Measurements from ENCODE around the gene NPL. TPM values are rescaled to one million over a fixed set of nuclear protein-coding genes. Genes with fewer than 3 reads are reported as not detected.

NPL gene
- total RNA-seq, 1 donor from 2014 or later: 4.3 TPM

DNA sequence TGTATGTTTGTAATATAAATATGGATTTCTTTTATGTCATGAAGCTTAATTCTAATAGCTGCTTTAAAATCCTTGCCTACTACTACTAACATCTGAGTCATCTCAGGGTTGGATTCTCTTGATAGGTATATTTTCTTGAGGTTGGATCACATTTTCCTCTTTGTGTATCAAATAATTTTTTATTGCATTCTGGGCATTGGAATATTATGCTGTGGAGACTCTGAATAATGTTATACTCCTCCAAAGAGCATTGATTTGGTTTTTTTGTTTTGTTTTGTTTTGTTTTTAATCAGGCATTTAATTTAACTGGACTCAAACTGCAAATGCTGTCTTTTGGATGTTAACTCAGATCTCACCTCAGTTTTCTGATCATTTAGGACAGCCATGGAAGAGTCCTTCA lies 57.5 kb downstream of the NPL start:
- Mint-ChIP-seq H3K27ac (ENCODE audit: unreplicated experiment) (no peak overlapping the region), H3K27me3 (ENCODE audit: low read depth) (no peaks in the 10 kb centered on the region), H3K4me1 (ENCODE audit: low read depth) (peaks cover 17% of the 10 kb centered on the region), H3K36me3 (ENCODE audit: low read depth) (peaks cover 23% of the 10 kb centered on the region), H3K9me3 (ENCODE audit: low read depth) (no peaks in the 10 kb centered on the region), H3K4me3 (ENCODE audit: unreplicated experiment) (no peak overlapping the region)
- no peak for DNase-seq (ENCODE audit: low spot score)
- TF ChIP-seq, protein P1, sequence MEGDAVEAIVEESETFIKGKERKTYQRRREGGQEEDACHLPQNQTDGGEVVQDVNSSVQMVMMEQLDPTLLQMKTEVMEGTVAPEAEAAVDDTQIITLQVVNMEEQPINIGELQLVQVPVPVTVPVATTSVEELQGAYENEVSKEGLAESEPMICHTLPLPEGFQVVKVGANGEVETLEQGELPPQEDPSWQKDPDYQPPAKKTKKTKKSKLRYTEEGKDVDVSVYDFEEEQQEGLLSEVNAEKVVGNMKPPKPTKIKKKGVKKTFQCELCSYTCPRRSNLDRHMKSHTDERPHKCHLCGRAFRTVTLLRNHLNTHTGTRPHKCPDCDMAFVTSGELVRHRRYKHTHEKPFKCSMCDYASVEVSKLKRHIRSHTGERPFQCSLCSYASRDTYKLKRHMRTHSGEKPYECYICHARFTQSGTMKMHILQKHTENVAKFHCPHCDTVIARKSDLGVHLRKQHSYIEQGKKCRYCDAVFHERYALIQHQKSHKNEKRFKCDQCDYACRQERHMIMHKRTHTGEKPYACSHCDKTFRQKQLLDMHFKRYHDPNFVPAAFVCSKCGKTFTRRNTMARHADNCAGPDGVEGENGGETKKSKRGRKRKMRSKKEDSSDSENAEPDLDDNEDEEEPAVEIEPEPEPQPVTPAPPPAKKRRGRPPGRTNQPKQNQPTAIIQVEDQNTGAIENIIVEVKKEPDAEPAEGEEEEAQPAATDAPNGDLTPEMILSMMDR (IDR thresholded peaks at IDR 0.05): no peak

DNA sequence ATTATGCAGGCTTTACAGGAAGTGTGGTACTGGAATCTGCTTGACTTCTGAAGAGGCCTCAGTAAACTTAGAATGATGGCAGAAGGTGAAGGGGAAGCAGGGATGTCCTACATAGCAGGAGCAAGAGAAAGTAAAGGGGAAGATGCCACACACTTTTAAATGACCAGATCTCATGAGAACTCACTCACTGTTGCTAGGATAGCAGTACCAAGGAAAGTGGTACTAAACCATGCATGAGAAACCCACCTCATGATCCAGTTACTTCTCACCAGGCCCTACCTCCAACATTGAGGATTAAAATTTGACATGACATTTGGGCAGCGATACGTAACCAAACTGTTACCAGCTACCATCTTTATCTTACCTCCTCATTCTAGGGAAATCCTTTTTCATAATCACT lies 59.2 kb downstream of the NPL start:
- Mint-ChIP-seq H3K4me3 (ENCODE audit: unreplicated experiment) (no peak overlapping the region), H3K27ac (ENCODE audit: unreplicated experiment) (no peak overlapping the region), H3K36me3 (ENCODE audit: low read depth) (peaks cover 32% of the 10 kb centered on the region), H3K27me3 (ENCODE audit: low read depth) (no peaks in the 10 kb centered on the region), H3K9me3 (ENCODE audit: low read depth) (no peaks in the 10 kb centered on the region), H3K4me1 (ENCODE audit: low read depth) (peaks cover 3% of the 10 kb centered on the region)
- DNase-seq (ENCODE audit: low spot score): no peak
- TF ChIP-seq, protein P1 (IDR thresholded peaks at IDR 0.05): no peak

DNA sequence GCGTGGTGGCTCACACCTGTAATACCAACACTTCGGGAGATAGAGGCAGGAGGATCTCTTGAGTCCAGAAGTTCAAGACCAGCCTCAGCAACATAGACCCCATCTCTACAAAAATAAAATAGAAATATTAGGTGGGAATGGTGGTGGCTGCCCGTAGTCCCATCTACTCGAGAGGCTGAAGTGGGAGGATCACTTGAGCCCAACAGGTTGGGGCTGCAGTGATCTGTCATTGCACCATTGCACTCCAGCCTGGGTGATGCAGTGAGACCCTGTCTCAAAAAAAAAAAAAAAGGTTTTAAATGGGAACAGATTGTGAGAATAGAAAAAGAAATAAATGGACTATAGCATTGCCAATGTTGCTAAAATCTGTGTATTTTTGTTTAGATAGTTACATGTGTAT lies 60.7 kb downstream of the NPL start:
- Mint-ChIP-seq H3K27me3 (ENCODE audit: low read depth) (no peaks in the 10 kb centered on the region), H3K4me1 (ENCODE audit: low read depth) (peaks cover 3% of the 10 kb centered on the region), H3K36me3 (ENCODE audit: low read depth) (peaks cover 32% of the 10 kb centered on the region), H3K9me3 (ENCODE audit: low read depth) (no peaks in the 10 kb centered on the region), H3K4me3 (ENCODE audit: unreplicated experiment) (no peak overlapping the region), H3K27ac (ENCODE audit: unreplicated experiment) (no peak overlapping the region)
- DNase-seq (ENCODE audit: low spot score): no peak
- TF ChIP-seq, protein P1 (IDR thresholded peaks at IDR 0.05): no peak

DNA sequence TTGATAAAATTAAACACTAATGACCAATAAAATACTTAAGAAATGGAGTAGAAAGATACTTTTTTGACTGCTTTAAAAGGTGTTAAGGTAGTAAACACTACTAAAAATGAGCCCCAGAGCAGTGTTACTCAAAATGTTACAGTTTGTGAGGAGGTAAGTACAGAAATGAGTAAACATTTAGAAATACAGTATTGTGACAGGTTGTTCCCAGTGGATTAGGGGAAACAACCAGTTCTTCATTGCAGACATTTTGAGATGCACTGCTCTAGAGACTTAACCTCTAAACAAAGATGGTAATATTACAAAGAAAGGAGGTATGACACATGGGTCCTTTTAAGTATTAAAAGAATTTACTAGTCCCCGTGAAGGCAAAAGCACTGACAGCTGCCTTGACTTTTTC lies 62.3 kb downstream of the NPL start:
- no peak overlapping the region for H3K27ac Mint-ChIP-seq (ENCODE audit: unreplicated experiment)
- no peak for DNase-seq (ENCODE audit: low spot score)
- H3K4me1 Mint-ChIP-seq (ENCODE audit: low read depth): peaks cover 10% of the 10 kb centered on the region
- peaks cover 31% of the 10 kb centered on the region for H3K36me3 Mint-ChIP-seq (ENCODE audit: low read depth)
- no peaks in the 10 kb centered on the region for H3K9me3 Mint-ChIP-seq (ENCODE audit: low read depth)
- H3K4me3 Mint-ChIP-seq (ENCODE audit: unreplicated experiment): no peak overlapping the region
- H3K27me3 Mint-ChIP-seq (ENCODE audit: low read depth): no peaks in the 10 kb centered on the region
- TF ChIP-seq, protein P1 (IDR thresholded peaks at IDR 0.05): no peak

DNA sequence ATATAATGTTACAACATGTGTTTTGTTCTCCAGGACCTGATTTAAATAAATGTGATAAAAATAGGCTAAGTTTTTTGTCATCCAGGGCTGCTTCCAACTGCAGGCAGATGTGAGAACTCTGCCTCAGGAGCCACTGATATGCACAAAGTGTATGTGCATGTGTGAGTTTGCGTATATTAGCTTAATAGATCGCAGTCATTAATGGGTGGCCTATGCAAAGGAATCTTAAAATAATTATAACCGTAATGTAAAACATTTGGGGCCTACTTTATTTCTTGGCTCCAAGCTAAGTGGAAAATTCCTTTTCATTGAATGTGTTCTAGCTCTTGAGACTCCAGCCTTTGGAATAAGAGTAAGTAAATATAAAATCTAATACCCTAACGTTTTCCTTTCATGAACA lies 66.3 kb downstream of the NPL start:
- TF ChIP-seq, protein P1 (IDR thresholded peaks at IDR 0.05): no peak
- H3K4me1 Mint-ChIP-seq (ENCODE audit: low read depth): peaks cover 10% of the 10 kb centered on the region
- H3K4me3 Mint-ChIP-seq (ENCODE audit: unreplicated experiment): no peak overlapping the region
- DNase-seq (ENCODE audit: low spot score): no peak
- H3K27me3 Mint-ChIP-seq (ENCODE audit: low read depth): no peaks in the 10 kb centered on the region
- no peaks in the 10 kb centered on the region for H3K9me3 Mint-ChIP-seq (ENCODE audit: low read depth)
- no peak overlapping the region for H3K27ac Mint-ChIP-seq (ENCODE audit: unreplicated experiment)
- H3K36me3 Mint-ChIP-seq (ENCODE audit: low read depth): peaks cover 43% of the 10 kb centered on the region
